ACC112 (cell line): Measurements from ENCODE around the gene SRRM5.
"Not testable (repeated sequence)": the region's sequence is repeated elsewhere in the genome, so short reads cannot be mapped to it uniquely, and the experiment has no call there.

Experiments
- H2AFZ ChIP-seq: fragments of 200-600 bp; sonication (generic); one replicate; pipeline ENCODE4 v1.6.0; 2017; ENCODE audit warnings: antibody characterized with exemption, low read length; ENCODE audit not compliant: unreplicated experiment
- H3K27ac ChIP-seq: fragments of 200-600 bp; sonication (generic); 2 replicates; pipeline ENCODE4 v1.5.1; 2014; ENCODE audit warnings: low read depth, mild to moderate bottlenecking, antibody characterized with exemption, low read length, moderate library complexity
- H3K27me3 ChIP-seq: fragments of 200-600 bp; sonication (generic); 2 replicates; pipeline ENCODE4 v1.6.1; 2014; ENCODE audit warnings: mild to moderate bottlenecking, antibody characterized with exemption, low read length, moderate library complexity, mixed read lengths; ENCODE audit not compliant: insufficient read depth
- H3K36me3 ChIP-seq: fragments of 200-600 bp; sonication (generic); 2 replicates; pipeline ENCODE4 v1.6.1; 2016; ENCODE audit warnings: mild to moderate bottlenecking, antibody characterized with exemption, low read length, moderate library complexity, mixed read lengths; ENCODE audit not compliant: insufficient read depth
- H3K4me1 ChIP-seq: fragments of 200-600 bp; sonication (generic); one replicate; pipeline ENCODE4 v1.6.1; 2016; ENCODE audit warnings: low read length, mixed read lengths; ENCODE audit not compliant: insufficient read depth, unreplicated experiment, control insufficient read depth
- H3K4me3 ChIP-seq: fragments of 200-600 bp; sonication (generic); 2 replicates; pipeline ENCODE4 v1.5.1; 2014; ENCODE audit warnings: mild to moderate bottlenecking, low read depth, low read length
- H3K79me2 ChIP-seq: fragments of 200-600 bp; sonication (generic); one replicate; pipeline ENCODE4 v1.6.0; 2016; ENCODE audit warnings: low read length; ENCODE audit not compliant: control insufficient read depth, unreplicated experiment, insufficient read depth

The SRRM5 gene

DNA sequence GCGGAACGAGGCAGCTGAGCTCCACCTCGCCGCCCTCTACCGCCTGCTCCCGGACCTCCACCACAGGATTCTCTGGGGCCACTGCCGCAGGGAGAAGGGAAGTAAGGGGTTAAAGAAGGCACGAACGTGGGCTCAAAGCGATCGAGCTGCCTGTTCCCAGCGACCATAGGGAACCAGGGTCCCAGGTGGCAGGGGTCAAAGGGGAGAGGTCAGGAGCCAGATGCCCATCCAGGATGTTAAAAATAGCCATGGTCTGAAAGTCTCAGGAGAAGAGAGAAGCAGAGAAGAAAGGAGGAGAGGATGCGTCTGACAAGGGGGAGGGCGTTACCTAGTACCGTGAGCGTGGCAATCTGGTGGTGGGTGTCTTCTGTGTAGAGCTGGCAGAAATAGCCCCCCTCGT lies 14.9 kb downstream of the SRRM5 start:
- Histone ChIP-seq H3K27me3 (no peaks in the 10 kb centered on the region), H3K27ac (no peak overlapping the region), H2AFZ (no peak overlapping the region), H3K79me2 (no peaks in the 10 kb centered on the region), H3K4me3 (no peak overlapping the region), H3K36me3 (no peaks in the 10 kb centered on the region), H3K4me1 (no peaks in the 10 kb centered on the region)

DNA sequence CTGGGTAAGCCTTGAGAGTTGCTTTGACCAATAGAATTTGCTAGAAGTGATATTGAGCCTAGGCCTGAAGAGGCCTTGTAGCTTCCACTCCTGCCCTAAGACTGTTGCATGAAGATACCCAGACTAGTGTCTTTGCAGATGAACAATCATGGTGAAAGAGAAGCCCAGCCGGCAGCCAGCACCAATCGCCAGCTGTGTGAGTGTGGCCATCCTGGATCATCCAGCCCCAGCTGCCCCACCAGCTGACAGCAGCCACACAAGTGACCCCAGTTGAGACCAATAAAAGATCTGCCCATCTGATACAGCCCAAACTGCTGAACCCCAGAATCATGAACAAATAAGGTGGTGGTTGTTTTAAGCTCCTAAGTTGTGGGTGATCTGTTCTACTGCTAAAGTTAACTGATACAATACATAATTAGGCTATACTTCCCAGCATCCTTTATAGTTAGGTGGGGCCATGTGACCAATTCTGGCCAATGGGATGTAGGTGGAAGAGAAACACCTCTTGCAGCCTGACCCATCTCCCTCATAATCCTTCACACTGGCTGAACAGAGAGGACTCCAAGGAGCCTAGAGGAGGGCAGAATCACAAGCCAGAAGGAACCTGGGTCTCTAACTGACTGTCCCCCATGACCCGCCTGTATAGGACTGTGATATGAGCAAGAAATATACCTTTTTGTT lies 16.9 kb downstream of the SRRM5 start:
- Histone ChIP-seq H3K27ac (no peak overlapping the region), H2AFZ (no peak overlapping the region), H3K4me1 (no peaks in the 10 kb centered on the region), H3K79me2 (no peaks in the 10 kb centered on the region), H3K27me3 (no peaks in the 10 kb centered on the region), H3K36me3 (no peaks in the 10 kb centered on the region), H3K4me3 (no peak overlapping the region)

DNA sequence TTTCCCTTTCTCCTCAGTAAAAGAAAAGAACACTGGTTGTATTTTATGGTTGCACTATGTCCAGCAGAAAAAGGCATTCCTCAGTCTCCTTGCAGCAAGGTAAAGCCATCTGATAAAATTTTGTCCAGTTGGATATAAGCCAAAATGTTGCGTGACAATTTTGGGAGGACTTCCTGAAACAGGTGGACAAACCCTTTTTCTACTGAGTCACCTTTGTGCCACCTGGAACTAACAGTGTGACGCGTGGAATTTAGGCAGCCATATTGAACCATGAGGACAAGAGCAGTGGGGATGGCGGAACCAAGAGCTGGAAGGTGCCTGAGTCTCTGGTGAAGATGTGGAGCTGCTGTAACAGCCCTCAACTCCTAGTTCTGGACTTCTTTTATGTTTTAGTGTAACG lies 19.6 kb downstream of the SRRM5 start:
- no peaks in the 10 kb centered on the region for H3K79me2 ChIP-seq
- no peaks in the 10 kb centered on the region for H3K27me3 ChIP-seq
- no peak overlapping the region for H3K4me3 ChIP-seq
- H3K4me1 ChIP-seq, result peaks cover 21% of the 10 kb centered on the region
- no peaks in the 10 kb centered on the region for H3K36me3 ChIP-seq
- H3K27ac ChIP-seq, result no peak overlapping the region
- no peak overlapping the region for H2AFZ ChIP-seq

- H2AFZ ChIP-seq, result no peak overlapping the region
- H3K4me3 ChIP-seq, result no peak overlapping the region
- peaks cover 21% of the 10 kb centered on the region for H3K4me1 ChIP-seq
- H3K36me3 ChIP-seq, result no peaks in the 10 kb centered on the region
- H3K27ac ChIP-seq, result no peak overlapping the region
- H3K27me3 ChIP-seq, result peaks cover 16% of the 10 kb centered on the region
- no peaks in the 10 kb centered on the region for H3K79me2 ChIP-seq
Measured at GRCh38 chr19:43633520-43633919, 21.6 kb downstream of the SRRM5 start.

DNA sequence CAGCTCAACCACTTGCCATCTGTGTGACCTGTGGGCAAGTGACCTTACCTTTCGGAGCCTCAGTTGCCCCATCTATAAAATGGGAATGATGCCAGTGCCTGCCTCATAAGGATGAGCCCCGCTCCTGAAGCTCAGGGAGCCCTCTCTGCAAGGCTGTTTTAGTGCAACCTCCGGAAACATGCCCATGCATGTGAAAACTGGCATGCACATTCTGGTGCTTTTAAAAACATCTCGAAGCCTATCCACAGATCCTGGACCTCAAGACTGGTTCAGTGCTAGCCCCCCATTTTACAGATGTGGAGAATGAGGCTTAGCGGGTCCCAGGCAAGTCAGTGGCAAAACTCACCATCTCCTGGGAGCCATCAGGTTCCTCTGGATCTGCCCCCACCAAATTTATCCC lies 22.2 kb downstream of the SRRM5 start:
- Histone ChIP-seq H2AFZ (no peak overlapping the region), H3K27ac (no peak overlapping the region), H3K36me3 (no peaks in the 10 kb centered on the region), H3K4me1 (peaks cover 21% of the 10 kb centered on the region), H3K4me3 (no peak overlapping the region), H3K79me2 (no peaks in the 10 kb centered on the region), H3K27me3 (peaks cover 21% of the 10 kb centered on the region)

- H3K27ac ChIP-seq, result no peak overlapping the region
- peak overlapping the region; percentile 55; the same call in 1 of the 2 replicates for H3K4me3 ChIP-seq
- peaks cover 24% of the 10 kb centered on the region for H3K27me3 ChIP-seq
- no peaks in the 10 kb centered on the region for H3K36me3 ChIP-seq
- no peaks in the 10 kb centered on the region for H3K79me2 ChIP-seq
- H2AFZ ChIP-seq, result peak overlapping the region; percentile 25
- peaks cover 21% of the 10 kb centered on the region for H3K4me1 ChIP-seq
Measured at GRCh38 chr19:43634506-43634871, 22.6 kb downstream of the SRRM5 start.

DNA sequence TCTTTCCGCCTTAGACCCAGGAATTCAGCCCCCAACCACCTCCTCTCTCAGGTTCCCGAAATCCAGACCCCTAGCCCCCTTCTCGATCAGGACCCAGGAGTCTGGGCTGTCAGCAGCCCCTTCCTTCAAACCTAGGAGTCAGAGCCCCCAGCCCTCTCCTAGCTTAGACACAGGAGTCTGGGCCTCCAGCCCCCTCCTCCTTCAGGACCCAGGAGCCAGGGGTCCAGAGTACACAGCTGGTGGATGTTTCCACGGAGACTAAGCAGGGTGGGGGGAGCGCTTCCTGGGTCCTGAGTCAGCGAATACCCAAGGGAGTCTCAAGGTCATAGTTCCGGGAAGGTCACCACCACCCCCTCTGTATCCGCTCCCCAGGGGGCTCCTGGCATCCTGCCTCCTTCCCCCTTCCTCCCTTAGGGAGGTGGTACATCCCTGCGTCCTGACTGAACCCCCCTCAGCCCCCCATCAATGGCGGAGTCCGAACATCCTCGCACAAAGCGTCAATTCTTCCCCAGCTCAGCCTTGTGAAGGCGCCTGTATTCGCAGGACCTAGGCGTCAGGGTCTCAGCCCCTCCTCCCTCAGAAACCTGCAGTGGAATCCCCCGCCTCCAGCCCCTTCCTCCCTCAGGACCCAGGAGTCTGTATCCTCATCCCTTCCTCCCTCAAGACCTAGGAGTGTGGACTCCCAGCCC lies 23.1 kb downstream of the SRRM5 start:
- no peaks in the 10 kb centered on the region for H3K36me3 ChIP-seq
- peak overlapping the region; percentile 65 for H2AFZ ChIP-seq
- H3K27me3 ChIP-seq, result peaks cover 24% of the 10 kb centered on the region
- H3K4me1 ChIP-seq, result peaks cover 21% of the 10 kb centered on the region
- peak overlapping the region; percentile 55; the same call in 1 of the 2 replicates for H3K4me3 ChIP-seq
- H3K27ac ChIP-seq, result no peak overlapping the region
- no peaks in the 10 kb centered on the region for H3K79me2 ChIP-seq

DNA sequence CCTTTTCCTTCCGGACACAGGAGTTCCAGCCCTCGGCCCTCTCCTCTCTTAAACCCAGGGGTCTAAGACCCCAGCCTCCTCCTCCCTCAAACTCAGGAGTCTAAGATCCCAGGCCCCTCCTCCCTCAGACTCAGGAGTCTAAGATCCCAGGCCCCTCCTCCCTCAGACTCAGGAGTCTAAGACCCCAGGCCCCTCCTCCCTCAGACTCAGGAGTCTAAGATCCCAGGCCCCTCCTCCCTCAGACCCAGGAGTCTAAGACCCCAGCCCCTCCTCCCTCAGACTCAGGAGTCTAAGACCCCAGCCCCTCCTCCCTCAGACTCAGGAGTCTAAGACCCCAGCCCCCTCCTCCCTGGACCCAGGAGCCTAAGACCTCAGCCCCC lies 23.7 kb downstream of the SRRM5 start:
- H3K79me2 ChIP-seq, H3K27ac ChIP-seq: not testable (repeated sequence)

GRCh38 chr19:43636121-43636683 lies 24.3 kb downstream of the SRRM5 start:
- no peak overlapping the region for H2AFZ ChIP-seq
- no peak overlapping the region for H3K4me3 ChIP-seq
- H3K27me3 ChIP-seq, result peaks cover 29% of the 10 kb centered on the region
- H3K36me3 ChIP-seq, result no peaks in the 10 kb centered on the region
- H3K27ac ChIP-seq, result no peak overlapping the region
- peaks cover 21% of the 10 kb centered on the region for H3K4me1 ChIP-seq
- H3K79me2 ChIP-seq, result no peaks in the 10 kb centered on the region

More for the DNA sequence above, 23.7 kb downstream of the SRRM5 start:
- H2AFZ ChIP-seq, result peak overlapping the region; percentile 65
- H3K4me3 ChIP-seq, result peak overlapping the region; percentile 21; the same call in 1 of the 2 replicates
- H3K27me3 ChIP-seq, result peaks cover 27% of the 10 kb centered on the region
- H3K4me1 ChIP-seq, result peaks cover 21% of the 10 kb centered on the region
- H3K36me3 ChIP-seq, result not testable (repeated sequence)

DNA sequence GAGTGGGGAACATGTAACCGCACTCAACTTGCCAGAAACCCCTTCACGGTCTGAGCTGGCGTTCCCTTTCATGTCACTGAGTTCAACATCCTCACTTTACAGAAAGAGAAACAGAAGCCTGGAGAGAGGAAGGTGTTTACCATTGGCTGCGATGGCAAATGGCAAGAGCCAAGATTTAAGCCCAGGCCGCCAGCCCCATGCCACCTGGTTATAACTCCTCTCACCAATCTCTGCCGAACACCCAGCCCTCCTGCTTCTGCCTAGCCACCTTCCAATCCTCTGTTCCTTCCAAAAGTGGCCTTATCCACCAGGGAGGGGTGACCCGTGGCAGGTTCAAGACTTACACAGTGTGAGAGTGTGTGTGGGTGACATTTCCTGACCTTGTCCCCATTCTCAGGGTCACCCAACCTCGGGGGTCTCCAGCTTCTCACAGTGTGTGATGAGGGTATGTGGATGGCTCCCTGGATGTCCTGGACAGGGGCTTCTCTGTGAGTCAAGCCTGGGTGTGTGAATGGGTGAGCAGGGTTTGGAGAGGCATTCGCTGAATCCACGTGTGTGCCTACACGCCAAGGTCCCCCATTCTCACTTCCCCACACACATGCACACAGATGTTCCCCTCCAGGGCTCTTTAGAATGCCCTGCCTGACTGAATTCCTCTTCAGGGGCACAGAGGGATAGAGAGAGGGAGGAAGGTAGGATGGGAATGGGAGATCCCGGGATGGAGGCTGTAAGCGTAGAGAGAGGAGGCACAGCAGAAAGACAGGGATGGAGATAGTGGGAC lies 26.5 kb downstream of the SRRM5 start:
- Histone ChIP-seq H3K79me2 (no peaks in the 10 kb centered on the region), H3K27me3 (peaks cover 29% of the 10 kb centered on the region), H3K4me1 (peaks cover 21% of the 10 kb centered on the region), H3K36me3 (no peaks in the 10 kb centered on the region), H3K4me3 (no peak overlapping the region; the same call in 1 of the 2 replicates), H3K27ac (no peak overlapping the region), H2AFZ (no peak overlapping the region)
